ENCODE measurements around the gene CPNE7.

Gene CPNE7

GRCh38 chr16:89579351-89579750 is 3.8 kb downstream of the CPNE7 start:
- no peak overlapping the region for H3K4me3 ChIP-seq (ENCODE audit: low read depth, low read length)
- H3K4me1 ChIP-seq (ENCODE audit: control insufficient read depth, insufficient read depth, low read length), result no peaks in the 10 kb centered on the region
- no peak for TF ChIP-seq SALL2 (tag by site-specific recombination; IDR thresholded peaks at IDR 0.05; ENCODE audit: borderline replicate concordance)
- TF ChIP-seq, protein P1, sequence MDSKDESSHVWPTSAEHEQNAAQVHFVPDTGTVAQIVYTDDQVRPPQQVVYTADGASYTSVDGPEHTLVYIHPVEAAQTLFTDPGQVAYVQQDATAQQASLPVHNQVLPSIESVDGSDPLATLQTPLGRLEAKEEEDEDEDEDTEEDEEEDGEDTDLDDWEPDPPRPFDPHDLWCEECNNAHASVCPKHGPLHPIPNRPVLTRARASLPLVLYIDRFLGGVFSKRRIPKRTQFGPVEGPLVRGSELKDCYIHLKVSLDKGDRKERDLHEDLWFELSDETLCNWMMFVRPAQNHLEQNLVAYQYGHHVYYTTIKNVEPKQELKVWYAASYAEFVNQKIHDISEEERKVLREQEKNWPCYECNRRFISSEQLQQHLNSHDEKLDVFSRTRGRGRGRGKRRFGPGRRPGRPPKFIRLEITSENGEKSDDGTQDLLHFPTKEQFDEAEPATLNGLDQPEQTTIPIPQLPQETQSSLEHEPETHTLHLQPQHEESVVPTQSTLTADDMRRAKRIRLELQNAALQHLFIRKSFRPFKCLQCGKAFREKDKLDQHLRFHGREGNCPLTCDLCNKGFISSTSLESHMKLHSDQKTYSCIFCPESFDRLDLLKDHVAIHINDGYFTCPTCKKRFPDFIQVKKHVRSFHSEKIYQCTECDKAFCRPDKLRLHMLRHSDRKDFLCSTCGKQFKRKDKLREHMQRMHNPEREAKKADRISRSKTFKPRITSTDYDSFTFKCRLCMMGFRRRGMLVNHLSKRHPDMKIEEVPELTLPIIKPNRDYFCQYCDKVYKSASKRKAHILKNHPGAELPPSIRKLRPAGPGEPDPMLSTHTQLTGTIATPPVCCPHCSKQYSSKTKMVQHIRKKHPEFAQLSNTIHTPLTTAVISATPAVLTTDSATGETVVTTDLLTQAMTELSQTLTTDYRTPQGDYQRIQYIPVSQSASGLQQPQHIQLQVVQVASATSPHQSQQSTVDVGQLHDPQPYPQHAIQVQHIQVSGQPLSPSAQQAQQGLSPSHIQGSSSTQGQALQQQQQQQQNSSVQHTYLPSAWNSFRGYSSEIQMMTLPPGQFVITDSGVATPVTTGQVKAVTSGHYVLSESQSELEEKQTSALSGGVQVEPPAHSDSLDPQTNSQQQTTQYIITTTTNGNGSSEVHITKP (tag by site-specific recombination; IDR thresholded peaks at IDR 0.05), result peak; percentile 76
- POLR2A ChIA-PET, result interaction anchor here (0.7 kb wide), 1 partner anchor 107 kb away, joined by 3 read pairs; the partner anchor contains the start of gene CDK10
- no peaks in the 10 kb centered on the region for H3K36me3 ChIP-seq (ENCODE audit: control insufficient read depth in 2 of 2, insufficient read depth in 1 of 2, low read length in 2 of 2)
- H3K9me3 ChIP-seq (ENCODE audit: control insufficient read depth, insufficient read depth, low read depth, low read length), result no peaks in the 10 kb centered on the region
- H3K27ac ChIP-seq (ENCODE audit: extremely low read depth, low read depth, low read length), result no peak overlapping the region
- CTCF ChIA-PET, result no interaction called here

DNA sequence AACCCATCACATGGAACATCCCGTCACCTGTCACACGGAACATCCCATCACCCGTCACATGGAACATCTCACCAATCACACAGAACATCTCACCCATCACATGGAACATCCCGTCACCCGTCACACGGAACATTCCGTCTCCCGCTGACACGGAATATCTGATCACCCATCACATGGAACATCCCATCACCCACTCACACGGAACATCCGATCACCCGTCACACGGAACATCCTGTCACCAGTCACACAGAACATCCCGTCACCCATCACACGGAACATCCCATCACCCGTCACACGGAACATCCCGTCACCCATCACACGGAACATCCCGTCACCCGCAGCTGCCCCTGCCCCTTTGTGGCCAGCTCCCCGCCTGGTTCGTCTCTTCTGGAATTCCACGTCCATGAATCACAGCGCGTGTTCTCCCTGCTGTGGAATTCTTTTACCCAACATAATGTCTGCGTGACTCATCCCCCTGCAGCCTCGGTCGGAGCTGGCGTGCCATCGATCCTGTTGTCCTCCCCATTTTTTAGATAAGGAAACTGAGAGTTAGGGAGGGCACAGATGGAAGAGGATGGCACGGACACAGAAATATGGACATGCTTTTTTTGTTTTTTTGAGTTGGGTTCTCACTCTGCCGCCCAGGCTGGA is 5.6 kb downstream of the CPNE7 start:
- Histone ChIP-seq H3K4me1 (ENCODE audit: control insufficient read depth, insufficient read depth, low read length) (no peaks in the 10 kb centered on the region), H3K36me3 (ENCODE audit: control insufficient read depth in 2 of 2, insufficient read depth in 1 of 2, low read length in 2 of 2) (no peaks in the 10 kb centered on the region), H3K27ac (ENCODE audit: extremely low read depth, low read depth, low read length) (no peak overlapping the region), H3K4me3 (ENCODE audit: low read depth, low read length) (no peak overlapping the region), H3K9me3 (ENCODE audit: control insufficient read depth, insufficient read depth, low read depth, low read length) (no peaks in the 10 kb centered on the region)
- POLR2A ChIA-PET, result interaction anchor here (0.7 kb wide), 1 partner anchor 285 kb away, joined by 3 read pairs; no protein-coding TSS in a partner anchor
- TF ChIP-seq ZNF223 (tag by site-specific recombination; IDR thresholded peaks at IDR 0.05), result no peak
- TF ChIP-seq SALL2 (tag by site-specific recombination; IDR thresholded peaks at IDR 0.05; ENCODE audit: borderline replicate concordance), result no peak
- TF ChIP-seq, protein P1 (tag by site-specific recombination; IDR thresholded peaks at IDR 0.05), result peak; percentile 44
- CTCF ChIA-PET, result no interaction called here

DNA sequence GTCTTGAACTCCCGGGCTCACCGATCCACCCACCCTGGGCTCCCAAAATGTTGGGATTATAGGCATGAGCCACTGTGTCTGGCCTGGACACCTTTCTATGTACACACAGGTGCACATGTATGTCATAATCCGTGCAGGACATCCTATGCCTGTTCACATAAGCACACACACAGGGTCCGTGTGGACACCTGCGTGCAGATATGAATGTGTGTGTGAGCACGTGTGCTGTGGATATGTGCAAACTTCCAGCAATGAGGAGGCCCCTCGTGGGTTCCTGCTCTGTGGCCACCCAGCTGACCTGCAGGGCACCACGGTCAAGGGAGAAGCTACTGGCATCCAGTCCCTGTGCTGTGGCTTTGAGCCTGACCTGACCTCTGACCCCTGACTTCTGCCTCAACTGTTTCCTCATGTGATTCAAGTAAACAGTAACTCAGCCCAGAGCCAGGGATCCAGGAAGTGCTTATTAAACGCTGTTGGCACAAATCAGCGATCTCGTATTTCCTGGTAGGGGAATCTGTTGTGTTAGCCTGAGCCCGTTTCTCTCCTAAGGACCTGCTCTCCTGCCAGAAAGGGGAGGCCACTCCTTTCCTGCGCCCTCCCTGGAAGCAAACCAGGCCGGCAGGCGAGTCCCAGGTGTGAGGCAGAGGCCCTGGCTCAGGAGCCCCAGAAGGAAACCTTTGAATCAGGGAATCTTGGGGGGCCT is 6.5 kb downstream of the CPNE7 start:
- POLR2A ChIA-PET, result interaction anchor here (0.7 kb wide), 1 partner anchor 285 kb away, joined by 3 read pairs; no protein-coding TSS in a partner anchor
- TF ChIP-seq ZNF76 (tag by site-specific recombination; IDR thresholded peaks at IDR 0.05; ENCODE audit: borderline replicate concordance, low read depth) (no peak), ZNF391 (tag by site-specific recombination; IDR thresholded peaks at IDR 0.05; ENCODE audit: borderline replicate concordance, low read depth) (no peak), ZNF521 (tag by site-specific recombination; IDR thresholded peaks at IDR 0.05) (no peak), BCL11B (tag by site-specific recombination; IDR thresholded peaks at IDR 0.05; ENCODE audit: low read depth) (no peak), ZBTB6 (tag by site-specific recombination; IDR thresholded peaks at IDR 0.05) (no peak), ZNF157 (tag by site-specific recombination; IDR thresholded peaks at IDR 0.05) (no peak), ZNF211 (tag by site-specific recombination; IDR thresholded peaks at IDR 0.05; ENCODE audit: low read depth) (no peak), ZNF350 (tag by site-specific recombination; IDR thresholded peaks at IDR 0.05) (no peak), ZNF704 (tag by site-specific recombination; IDR thresholded peaks at IDR 0.05) (no peak), ZNF585B (tag by site-specific recombination; IDR thresholded peaks at IDR 0.05) (no peak), ZFHX2 (tag by site-specific recombination; conservative IDR thresholded peaks at IDR 0.05) (no peak), ZNF514 (tag by site-specific recombination; IDR thresholded peaks at IDR 0.05) (no peak), ZNF510 (tag by site-specific recombination; IDR thresholded peaks at IDR 0.05; ENCODE audit: insufficient replicate concordance) (no peak)
- TF ChIP-seq, protein P2, sequence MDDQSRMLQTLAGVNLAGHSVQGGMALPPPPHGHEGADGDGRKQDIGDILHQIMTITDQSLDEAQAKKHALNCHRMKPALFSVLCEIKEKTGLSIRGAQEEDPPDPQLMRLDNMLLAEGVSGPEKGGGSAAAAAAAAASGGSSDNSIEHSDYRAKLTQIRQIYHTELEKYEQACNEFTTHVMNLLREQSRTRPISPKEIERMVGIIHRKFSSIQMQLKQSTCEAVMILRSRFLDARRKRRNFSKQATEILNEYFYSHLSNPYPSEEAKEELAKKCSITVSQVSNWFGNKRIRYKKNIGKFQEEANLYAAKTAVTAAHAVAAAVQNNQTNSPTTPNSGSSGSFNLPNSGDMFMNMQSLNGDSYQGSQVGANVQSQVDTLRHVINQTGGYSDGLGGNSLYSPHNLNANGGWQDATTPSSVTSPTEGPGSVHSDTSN (CRISPR knock-in tag; IDR thresholded peaks at IDR 0.05), result no peak

More for the DNA sequence above, 6.5 kb downstream of the CPNE7 start:
- Histone ChIP-seq H3K27ac (ENCODE audit: extremely low read depth, low read depth, low read length) (no peak overlapping the region), H3K36me3 (ENCODE audit: control insufficient read depth in 2 of 2, insufficient read depth in 1 of 2, low read length in 2 of 2) (no peaks in the 10 kb centered on the region), H3K9me3 (ENCODE audit: control insufficient read depth, insufficient read depth, low read depth, low read length) (no peaks in the 10 kb centered on the region), H3K4me1 (ENCODE audit: control insufficient read depth, insufficient read depth, low read length) (no peaks in the 10 kb centered on the region), H3K4me3 (ENCODE audit: low read depth, low read length) (no peak overlapping the region)
- CTCF ChIA-PET, result no interaction called here

Data from HEK293 (cell line).